AG09319 (cell line): Measurements from ENCODE around the gene CADM2.
"Not testable (repeated sequence)": the region's sequence is repeated elsewhere in the genome, so short reads cannot be mapped to it uniquely, and the experiment has no call there.

ENCODE experiments used
- DNase-seq: peaks from one replicate; pipeline ENCODE4 v3.0.0-alpha.2; 2010; ENCODE audit warnings: low read depth; ENCODE audit errors: extremely low read depth
- TF ChIP-seq, protein P1 (sequence below): IDR thresholded peaks from 2 replicates; pipeline ENCODE4 v1.5.1; 2011; ENCODE audit warnings: low read depth, mild to moderate bottlenecking, inconsistent platforms, low read length, moderate library complexity

The CADM2 gene

DNA sequence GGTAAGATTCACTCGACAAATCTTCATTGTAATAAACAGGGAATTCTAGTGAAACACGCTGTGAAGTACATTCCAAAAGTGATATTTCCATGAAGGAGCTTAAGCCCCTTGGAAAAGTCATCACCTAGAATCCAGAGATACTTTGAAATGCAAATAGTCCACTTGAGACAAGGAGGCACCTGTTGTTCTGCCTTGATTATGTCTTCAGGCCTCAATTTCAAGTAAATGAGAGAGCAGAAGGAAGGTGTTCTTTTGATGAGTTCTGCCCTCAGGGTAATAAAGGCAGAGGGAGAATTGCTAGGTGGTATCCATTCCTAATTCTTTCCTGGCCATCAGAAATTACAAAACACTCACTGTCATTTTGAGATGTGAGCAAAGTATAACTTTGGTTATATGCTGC, 162.1 kb downstream of the CADM2 start:
- TF ChIP-seq, protein P1, sequence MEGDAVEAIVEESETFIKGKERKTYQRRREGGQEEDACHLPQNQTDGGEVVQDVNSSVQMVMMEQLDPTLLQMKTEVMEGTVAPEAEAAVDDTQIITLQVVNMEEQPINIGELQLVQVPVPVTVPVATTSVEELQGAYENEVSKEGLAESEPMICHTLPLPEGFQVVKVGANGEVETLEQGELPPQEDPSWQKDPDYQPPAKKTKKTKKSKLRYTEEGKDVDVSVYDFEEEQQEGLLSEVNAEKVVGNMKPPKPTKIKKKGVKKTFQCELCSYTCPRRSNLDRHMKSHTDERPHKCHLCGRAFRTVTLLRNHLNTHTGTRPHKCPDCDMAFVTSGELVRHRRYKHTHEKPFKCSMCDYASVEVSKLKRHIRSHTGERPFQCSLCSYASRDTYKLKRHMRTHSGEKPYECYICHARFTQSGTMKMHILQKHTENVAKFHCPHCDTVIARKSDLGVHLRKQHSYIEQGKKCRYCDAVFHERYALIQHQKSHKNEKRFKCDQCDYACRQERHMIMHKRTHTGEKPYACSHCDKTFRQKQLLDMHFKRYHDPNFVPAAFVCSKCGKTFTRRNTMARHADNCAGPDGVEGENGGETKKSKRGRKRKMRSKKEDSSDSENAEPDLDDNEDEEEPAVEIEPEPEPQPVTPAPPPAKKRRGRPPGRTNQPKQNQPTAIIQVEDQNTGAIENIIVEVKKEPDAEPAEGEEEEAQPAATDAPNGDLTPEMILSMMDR: no peak
- DNase-seq: no peak

DNA sequence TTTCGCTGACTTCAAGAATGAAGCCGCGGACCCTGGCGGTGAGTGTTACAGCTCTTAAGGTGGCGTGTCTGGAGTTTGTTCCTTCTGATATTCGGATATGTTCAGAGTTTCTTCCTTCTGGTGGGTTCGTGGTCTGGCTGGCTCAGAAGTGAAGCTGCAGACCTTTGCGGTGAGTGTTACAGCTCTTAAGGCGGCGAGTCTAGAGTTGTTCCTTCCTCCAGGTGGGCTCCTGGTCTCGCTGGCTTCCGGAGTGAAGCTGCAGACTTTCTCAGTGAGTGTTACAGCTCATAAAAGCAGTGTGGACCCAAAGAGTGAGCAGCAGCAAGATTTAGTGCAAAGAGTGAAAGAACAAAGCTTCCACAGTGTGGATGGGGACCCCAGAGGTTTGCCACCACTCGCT, 174.1 kb downstream of the CADM2 start:
- DNase-seq: not testable (repeated sequence)

DNA sequence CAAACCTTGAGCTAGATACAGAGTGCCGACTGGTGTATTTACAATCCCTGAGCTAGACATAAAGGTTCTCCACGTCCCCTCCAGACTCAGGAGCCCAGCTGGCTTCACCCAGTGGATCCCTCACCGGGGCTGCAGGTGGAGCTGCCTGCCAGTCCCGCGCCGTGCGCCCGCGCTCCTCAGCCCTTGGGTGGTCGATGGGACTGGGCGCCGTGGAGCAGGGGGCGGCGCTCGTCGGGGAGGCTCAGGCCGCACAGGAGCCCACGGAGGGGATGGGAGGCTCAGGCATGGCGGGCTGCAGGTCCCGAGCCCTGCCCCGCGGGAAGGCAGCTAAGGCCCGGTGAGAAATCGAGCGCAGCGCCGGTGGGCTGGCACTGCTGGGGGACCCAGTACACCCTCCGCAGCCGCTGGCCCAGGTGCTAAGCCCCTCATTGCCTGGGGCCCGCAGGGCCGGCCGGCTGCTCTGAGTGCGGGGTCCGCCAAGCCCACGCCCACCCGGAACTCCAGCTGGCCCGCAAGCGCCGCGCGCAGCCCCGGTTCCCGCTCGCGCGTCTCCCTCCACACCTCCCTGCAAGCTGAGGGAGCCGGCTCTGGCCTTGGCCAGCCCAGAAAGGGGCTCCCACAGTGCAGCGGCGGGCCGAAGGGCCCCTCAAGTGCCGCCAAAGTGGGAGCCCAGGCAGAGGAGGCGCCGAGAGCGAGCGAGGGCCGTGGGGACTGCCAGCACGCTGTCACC, 175.1 kb downstream of the CADM2 start:
- DNase-seq: not testable (repeated sequence)

DNA sequence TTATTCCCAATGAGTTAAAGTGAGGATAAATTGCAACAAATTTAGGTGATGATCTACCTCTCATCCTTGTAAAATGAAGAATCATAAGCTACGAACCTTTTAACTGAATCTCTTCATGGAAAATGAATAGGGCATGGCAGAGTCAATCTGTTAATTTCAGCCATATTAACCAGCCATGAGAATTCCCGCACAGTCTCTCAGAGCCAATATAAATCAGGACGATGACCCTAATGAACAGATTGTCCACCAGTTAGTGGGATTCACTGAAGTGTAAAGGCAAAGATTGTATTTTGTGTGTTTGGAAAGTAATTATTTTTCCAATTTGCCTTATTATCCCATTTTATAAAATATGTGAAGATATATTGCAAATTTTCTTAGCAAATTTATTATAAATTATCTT, 183.8 kb downstream of the CADM2 start:
- TF ChIP-seq, protein P1: no peak
- DNase-seq: no peak

DNA sequence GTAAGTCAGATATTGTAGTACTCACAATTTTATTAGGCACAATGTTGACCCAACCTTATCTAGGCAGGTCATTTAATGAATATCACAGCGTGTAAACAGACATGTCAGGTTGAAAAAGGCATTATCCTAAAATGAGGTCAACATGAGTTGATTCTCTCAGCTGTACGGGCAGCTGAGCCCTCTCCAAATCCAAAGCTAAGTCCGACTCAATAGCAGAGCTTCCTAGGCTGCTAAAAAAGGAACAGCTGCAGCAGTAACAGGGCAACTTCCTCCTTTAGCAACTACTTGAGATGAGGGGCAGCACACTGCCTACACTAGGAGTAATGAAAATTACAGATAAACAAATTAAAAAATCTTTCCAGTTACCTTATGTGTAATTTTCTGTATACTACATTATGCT, 189.2 kb downstream of the CADM2 start:
- DNase-seq: no peak
- TF ChIP-seq, protein P1: no peak

DNA sequence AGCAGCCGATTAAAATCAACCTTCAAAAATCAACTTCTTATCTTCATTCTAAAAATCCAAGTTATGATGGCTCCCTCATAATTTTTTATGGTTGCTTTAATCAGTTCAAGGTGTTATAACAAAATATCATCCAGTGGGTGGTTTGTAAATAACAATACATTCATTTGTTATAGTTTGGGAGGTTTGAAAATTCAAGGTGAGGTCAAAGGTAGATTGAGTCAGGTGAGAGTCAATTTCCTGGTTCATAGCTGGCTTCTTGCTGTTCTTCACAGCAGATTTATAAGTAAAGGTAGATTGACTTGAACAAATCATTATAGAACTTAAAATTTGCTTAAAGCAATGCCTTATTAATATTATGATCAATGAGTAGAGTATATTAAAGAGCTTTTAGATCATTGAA, 192.8 kb downstream of the CADM2 start:
- no peak for DNase-seq
- TF ChIP-seq, protein P1: no peak

DNA sequence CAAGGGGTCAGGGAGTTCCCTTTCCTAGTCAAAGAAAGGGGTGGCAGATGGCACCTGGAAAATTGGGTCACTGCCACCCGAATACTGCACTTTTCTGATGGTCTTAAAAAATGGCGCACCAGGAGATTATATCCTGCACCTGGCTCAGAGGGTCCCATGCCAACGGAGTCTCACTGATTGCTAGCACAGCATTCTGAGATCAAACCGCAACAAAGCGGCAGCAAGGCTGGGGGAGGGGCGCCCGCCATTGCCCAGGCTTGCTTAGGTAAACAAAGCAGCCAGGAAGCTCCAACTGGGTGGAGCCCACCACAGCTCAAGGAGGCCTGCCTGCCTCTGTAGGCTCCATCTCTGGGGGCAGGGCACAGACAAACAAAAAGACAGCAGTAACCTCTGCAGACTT, 194.5 kb downstream of the CADM2 start:
- DNase-seq: not testable (repeated sequence)

DNA sequence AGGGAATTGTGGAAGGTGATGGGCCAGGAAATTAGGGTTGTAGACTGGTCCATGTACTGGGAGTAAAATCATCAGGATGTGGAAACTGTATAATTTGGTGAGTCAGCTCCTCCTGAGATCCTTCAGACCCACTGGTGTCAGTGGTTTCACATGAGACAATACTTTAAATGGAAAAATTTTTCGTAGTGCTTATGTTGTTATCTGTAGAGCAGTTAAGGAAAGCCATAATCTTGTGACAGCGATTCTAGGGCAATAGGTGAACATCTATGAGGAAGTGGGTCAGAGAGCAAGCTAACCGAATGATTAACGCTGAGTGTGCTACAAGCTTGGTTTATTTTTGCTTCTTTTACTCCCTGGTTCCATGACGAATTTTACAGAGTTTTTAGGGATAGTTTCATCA, 200.6 kb downstream of the CADM2 start:
- no peak for DNase-seq
- TF ChIP-seq, protein P1: no peak

DNA sequence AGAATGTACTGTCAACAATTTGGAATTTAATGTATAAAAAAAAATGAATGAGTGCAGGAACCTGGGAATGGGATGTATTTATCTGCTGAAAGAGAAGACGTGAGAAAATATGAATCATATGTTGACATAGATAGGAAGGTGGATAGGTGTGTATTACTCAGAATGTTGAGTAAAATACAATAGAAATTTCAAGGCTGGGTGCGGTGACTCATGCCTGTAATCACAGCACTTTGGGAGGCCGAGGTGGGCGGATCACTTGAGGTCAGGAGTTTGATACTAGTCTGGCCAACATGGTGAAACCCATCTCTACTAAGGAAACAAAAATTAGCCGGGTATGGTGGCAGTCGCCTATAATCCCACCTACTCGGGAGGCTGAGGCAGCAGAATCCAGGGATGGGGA, 202.8 kb downstream of the CADM2 start:
- no peak for DNase-seq
- TF ChIP-seq, protein P1: no peak
